ENCODE results near the gene KLK12.

- TF ChIP-seq POLR2A (IDR thresholded peaks at IDR 0.05) (no peak), CTCF (IDR thresholded peaks at IDR 0.05 in 4 of 5, conservative IDR thresholded peaks at IDR 0.05 in 1 of 5) (no peak)
These were observed 25.5 kb upstream of the KLK12 start for GRCh38 chr19:51060336-51060735.

Data from gastrocnemius medialis (tissue), 4 donors.